Kidney (tissue), 14 donors: ENCODE results near the gene SOX2. TPM values are rescaled to one million over a fixed set of nuclear protein-coding genes. Genes with fewer than 3 reads are reported as not detected.

Source experiments
- DNase-seq, 5 donors: peaks; one replicate each; pipeline ENCODE4 v3.0.0-alpha.2; 2013 to 2020
- FAIRE-seq: peaks from 2 replicates; lab custom pipeline; 2012; peaks lifted over from hg19 to GRCh38; lab: Jason Lieb, UNC
- H3K27ac ChIP-seq, 2 donors: one replicate each; pipeline ENCODE4 v1.7.0; 2013; ENCODE audit warnings: low read depth in 2 of 2, low read length in 2 of 2, inconsistent platforms in 1 of 2
- H3K27me3 ChIP-seq: one replicate; pipeline ENCODE4 v1.7.1; 2013; ENCODE audit warnings: low read length, inconsistent platforms; ENCODE audit not compliant: control insufficient read depth, insufficient read depth
- H3K36me3 ChIP-seq, 3 donors: one replicate each; pipeline versions ENCODE4 v1.7.0 to v1.7.1; 2013; ENCODE audit warnings: low read length in 3 of 3, control low read depth in 1 of 3, inconsistent platforms in 1 of 3; ENCODE audit not compliant: insufficient read depth in 3 of 3, control insufficient read depth in 2 of 3
- H3K4me1 ChIP-seq, 3 donors: one replicate each; pipeline versions ENCODE4 v1.7.0 to v1.7.1; 2013; ENCODE audit warnings: low read length in 3 of 3, inconsistent platforms in 1 of 3, low read depth in 1 of 3; ENCODE audit not compliant: control insufficient read depth in 2 of 3, insufficient read depth in 2 of 3
- H3K4me3 ChIP-seq, 3 donors: one replicate each; pipeline versions ENCODE4 v1.7.0 to v1.8.1; 2013; ENCODE audit warnings: low read length in 3 of 3, control low read depth in 1 of 3, inconsistent platforms in 1 of 3
- H3K9ac ChIP-seq, 3 donors: one replicate each; pipeline versions ENCODE4 v1.7.0 to v1.7.1; 2013; ENCODE audit warnings: low read length in 3 of 3, control low read depth in 1 of 3, inconsistent platforms in 1 of 3
- H3K9me3 ChIP-seq, 3 donors: one replicate each; pipeline versions ENCODE4 v1.7.0 to v1.7.1; 2013; ENCODE audit warnings: low read length in 3 of 3, control low read depth in 1 of 3, inconsistent platforms in 1 of 3; ENCODE audit not compliant: control insufficient read depth in 2 of 3, insufficient read depth in 1 of 3
- intact Hi-C: fragments of 100-400 bp; cut with DNase I; formaldehyde crosslinking; loops from one replicate; pipeline ENCODE4 v1.11.1; 2022
- polyA plus RNA-seq: library from polyadenylated mRNA; stranded (reverse); fragments of 350-450 nt; fragmentation: Illumina TruSeq; extraction: RNeasy Lipid Tissue Mini Kit (QIAGEN cat#74804); gene quantifications from one replicate; pipeline ENCODE4 v1.2.3, GENCODE V29; 2014; ENCODE audit warnings: low read depth, low replicate concordance; ENCODE audit not compliant: insufficient read depth
- total RNA-seq: library from RNA; stranded (reverse); fragmentation: NEBNext Ultra II Directional; extraction: Animal tissue kit (Norgen Biotek cat#: 25700); gene quantifications from one replicate; pipeline ENCODE4 v1.2.1, GENCODE V29; 2021
- TF ChIP-seq, protein P1 (sequence below): IDR thresholded peaks from 3 replicates; pipeline ENCODE4 v1.5.1; 2012; ENCODE audit warnings: mild to moderate bottlenecking, moderate library complexity, borderline replicate concordance; ENCODE audit not compliant: insufficient read depth; ENCODE audit errors: extremely low read depth
- donor health status: control.
- donor health status: control.
- donor health status: control.
- donor health status: control.
- donor health status: control.
- donor health status: DM: yes; HTN: yes; CAD: no.
- donor health status: Normal renal cell carcinoma (clear cell type).

Gene SOX2
- total and polyA plus RNA-seq, 2 donors from 2014 or later: 0.13 TPM; not detected in 1

GRCh38 chr3:181722766-181723425, 11.2 kb downstream of the SOX2 start:
- peaks cover 0 to 4% (median 0%) of the 10 kb centered on the region in 3 donors for H3K4me1 ChIP-seq
- no peak for FAIRE-seq
- TF ChIP-seq, protein P1, sequence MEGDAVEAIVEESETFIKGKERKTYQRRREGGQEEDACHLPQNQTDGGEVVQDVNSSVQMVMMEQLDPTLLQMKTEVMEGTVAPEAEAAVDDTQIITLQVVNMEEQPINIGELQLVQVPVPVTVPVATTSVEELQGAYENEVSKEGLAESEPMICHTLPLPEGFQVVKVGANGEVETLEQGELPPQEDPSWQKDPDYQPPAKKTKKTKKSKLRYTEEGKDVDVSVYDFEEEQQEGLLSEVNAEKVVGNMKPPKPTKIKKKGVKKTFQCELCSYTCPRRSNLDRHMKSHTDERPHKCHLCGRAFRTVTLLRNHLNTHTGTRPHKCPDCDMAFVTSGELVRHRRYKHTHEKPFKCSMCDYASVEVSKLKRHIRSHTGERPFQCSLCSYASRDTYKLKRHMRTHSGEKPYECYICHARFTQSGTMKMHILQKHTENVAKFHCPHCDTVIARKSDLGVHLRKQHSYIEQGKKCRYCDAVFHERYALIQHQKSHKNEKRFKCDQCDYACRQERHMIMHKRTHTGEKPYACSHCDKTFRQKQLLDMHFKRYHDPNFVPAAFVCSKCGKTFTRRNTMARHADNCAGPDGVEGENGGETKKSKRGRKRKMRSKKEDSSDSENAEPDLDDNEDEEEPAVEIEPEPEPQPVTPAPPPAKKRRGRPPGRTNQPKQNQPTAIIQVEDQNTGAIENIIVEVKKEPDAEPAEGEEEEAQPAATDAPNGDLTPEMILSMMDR: no peak
- H3K27ac ChIP-seq: no peak overlapping the region
- no peak for DNase-seq
- no peaks in the 10 kb centered on the region for H3K36me3 ChIP-seq
- H3K9me3 ChIP-seq: no peaks in the 10 kb centered on the region
- peaks cover 90% of the 10 kb centered on the region for H3K27me3 ChIP-seq
- no peak overlapping the region for H3K4me3 ChIP-seq
- intact Hi-C loops: no loop called here
- no peak overlapping the region for H3K9ac ChIP-seq

- FAIRE-seq (no peak), DNase-seq (peak in 1 of 5 donors; percentile 35)
- intact Hi-C loops: no loop called here
- H3K36me3 ChIP-seq: no peaks in the 10 kb centered on the region
- peaks cover 91% of the 10 kb centered on the region for H3K27me3 ChIP-seq
- no peak overlapping the region for H3K9ac ChIP-seq
- H3K4me3 ChIP-seq: no peak overlapping the region
- H3K4me1 ChIP-seq: peaks cover 0 to 4% (median 0%) of the 10 kb centered on the region in 3 donors
- TF ChIP-seq, protein P1: no peak
- no peaks in the 10 kb centered on the region for H3K9me3 ChIP-seq
- no peak overlapping the region for H3K27ac ChIP-seq
Observed at GRCh38 chr3:181723625-181724191, 12.0 kb downstream of the SOX2 start.

DNA sequence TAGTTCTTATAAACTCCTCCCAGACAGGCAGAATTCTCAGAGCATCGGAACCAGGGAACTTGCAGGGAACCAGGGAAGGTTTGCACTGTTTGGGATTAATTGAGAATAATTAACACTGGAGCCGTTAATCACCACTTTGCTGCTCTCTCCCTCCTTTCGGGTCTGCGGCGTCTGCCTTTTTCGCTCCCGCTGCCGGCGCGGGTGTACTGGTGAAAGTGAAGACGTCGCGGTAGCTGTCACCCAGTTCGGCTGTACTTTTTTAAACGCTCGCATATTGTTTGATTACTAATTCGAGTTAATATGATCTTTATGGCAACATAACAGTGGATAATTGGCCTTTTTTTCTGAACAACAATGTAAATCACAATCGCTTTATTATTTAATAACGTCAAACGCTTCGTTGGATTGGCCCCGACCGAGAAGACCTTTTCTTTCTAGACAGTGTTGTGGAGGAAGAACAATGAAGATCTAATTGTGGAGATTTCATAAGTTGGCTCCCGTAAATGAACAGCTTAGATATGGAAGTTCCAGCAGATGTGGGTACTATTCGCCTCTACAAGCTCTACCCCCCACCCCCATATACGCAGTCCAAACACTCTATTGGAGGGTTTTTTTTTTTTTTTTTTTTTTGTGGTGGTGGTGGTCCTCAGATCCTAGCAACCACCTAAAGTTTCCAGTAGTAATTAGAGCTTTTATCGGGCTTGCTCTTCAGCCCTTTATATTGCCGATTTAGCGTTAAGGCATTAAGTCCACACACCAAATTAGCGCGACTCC, 12.7 kb downstream of the SOX2 start:
- Histone ChIP-seq H3K27ac (no peak overlapping the region), H3K9me3 (no peaks in the 10 kb centered on the region), H3K36me3 (no peaks in the 10 kb centered on the region), H3K27me3 (peaks cover 92% of the 10 kb centered on the region), H3K4me1 (peaks cover 0 to 4% (median 0%) of the 10 kb centered on the region in 3 donors), H3K4me3 (no peak overlapping the region), H3K9ac (no peak overlapping the region)
- intact Hi-C loops: no loop called here
- no peak for FAIRE-seq
- DNase-seq: peak in 2 of 5 donors; percentile 31 to 37
- TF ChIP-seq, protein P1: no peak
